SU-DHL-6 (cell line): ENCODE measurements around the gene PEX11B.

Experiments used
- CTCF ChIP-seq: fragments of 200-600 bp; sonication (generic); IDR thresholded peaks from one replicate; pipeline ENCODE4 v1.5.1; 2017; ENCODE audit warnings: antibody characterized with exemption, mild to moderate bottlenecking, low read length, moderate library complexity; ENCODE audit not compliant: insufficient read depth, poor library complexity, severe bottlenecking
- EZH2phosphoT487 ChIP-seq: fragments of 200-600 bp; sonication (generic), shearing (Covaris generic); conservative IDR thresholded peaks from 2 replicates; pipeline ENCODE4 v1.6.1; 2018; ENCODE audit warnings: mild to moderate bottlenecking, antibody characterized with exemption, low read length, moderate library complexity, mixed read lengths

- no peak for TF ChIP-seq CTCF
- TF ChIP-seq EZH2phosphoT487 = no peak
Observed at GRCh38 chr1:145916745-145917144, 1.8 kb downstream of the PEX11B start.
